ENCODE measurements around the gene REPIN1.

The REPIN1 gene

DNA sequence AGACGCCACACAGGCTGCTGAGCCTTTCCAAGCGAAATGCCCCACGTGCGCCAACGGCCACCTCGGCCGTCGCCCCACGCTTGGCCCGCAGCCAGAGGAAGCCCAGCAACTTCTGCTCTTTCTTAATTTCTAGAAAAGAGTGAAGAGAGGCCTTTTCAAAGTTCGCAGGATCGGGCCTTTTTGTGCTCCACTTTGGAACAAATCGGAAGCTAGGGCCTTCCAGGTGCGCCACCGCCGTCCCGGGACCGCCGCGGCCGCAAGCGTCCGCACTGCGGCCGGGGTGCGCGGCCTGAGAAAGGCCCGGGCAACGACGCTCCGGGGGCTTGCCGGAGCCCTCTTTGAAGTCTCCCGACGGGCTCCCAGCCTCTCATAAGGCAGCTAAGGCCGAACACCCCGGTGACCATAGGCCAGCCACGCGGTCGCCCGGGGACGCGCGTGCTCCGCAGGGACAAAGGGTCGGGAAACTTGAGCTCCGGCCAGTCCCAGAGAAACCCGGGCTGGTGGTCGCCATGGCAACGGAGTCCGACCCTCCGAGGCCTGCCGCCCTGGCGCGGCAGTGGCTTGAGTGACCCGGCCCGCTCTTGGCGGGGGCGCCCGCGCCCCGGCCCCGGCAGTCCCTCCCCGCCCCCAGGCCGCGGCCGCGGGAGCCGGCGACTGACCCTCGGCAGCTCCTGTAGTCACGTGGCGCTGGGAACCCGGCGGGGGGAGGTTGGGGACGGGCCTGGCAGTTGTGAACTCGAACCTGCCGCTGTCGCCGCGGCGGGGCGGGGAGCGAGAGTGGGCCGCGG lies at the start of gene REPIN1:
Gene REPIN1 (plus strand): TSS at position 727 of the 788 bp plus-strand sequence. CDS start 890 bp downstream, outside the sequence.
- peak within 1 kb of the TSS; percentile 86 for H3K4me3 ChIP-seq (replicated peaks; ENCODE audit: low read depth, low read length)
- TF ChIP-seq, protein P1, sequence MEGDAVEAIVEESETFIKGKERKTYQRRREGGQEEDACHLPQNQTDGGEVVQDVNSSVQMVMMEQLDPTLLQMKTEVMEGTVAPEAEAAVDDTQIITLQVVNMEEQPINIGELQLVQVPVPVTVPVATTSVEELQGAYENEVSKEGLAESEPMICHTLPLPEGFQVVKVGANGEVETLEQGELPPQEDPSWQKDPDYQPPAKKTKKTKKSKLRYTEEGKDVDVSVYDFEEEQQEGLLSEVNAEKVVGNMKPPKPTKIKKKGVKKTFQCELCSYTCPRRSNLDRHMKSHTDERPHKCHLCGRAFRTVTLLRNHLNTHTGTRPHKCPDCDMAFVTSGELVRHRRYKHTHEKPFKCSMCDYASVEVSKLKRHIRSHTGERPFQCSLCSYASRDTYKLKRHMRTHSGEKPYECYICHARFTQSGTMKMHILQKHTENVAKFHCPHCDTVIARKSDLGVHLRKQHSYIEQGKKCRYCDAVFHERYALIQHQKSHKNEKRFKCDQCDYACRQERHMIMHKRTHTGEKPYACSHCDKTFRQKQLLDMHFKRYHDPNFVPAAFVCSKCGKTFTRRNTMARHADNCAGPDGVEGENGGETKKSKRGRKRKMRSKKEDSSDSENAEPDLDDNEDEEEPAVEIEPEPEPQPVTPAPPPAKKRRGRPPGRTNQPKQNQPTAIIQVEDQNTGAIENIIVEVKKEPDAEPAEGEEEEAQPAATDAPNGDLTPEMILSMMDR (IDR thresholded peaks at IDR 0.05; ENCODE audit: low read length, missing control alignments), result no peak
- DNase-seq (ENCODE audit: low read depth), result peak; percentile 83

DNA sequence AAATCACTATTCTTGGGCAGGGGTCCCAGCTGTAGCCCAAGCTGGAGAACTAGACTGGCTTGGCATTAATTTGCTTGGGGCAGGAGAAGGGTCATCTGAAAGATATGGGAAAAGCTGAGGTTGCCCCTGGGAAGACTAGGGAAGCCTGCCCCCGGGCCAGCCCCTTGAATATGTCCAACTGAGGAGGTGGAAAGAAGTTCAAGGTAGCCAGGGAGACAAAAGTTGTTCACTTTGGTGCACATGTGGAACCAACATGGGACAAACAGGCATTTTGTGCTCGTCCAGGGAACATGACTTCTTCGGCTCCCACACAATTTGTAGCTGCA lies 46.9 kb upstream of the REPIN1 start:
- no peak for DNase-seq (ENCODE audit: low read depth)

DNA sequence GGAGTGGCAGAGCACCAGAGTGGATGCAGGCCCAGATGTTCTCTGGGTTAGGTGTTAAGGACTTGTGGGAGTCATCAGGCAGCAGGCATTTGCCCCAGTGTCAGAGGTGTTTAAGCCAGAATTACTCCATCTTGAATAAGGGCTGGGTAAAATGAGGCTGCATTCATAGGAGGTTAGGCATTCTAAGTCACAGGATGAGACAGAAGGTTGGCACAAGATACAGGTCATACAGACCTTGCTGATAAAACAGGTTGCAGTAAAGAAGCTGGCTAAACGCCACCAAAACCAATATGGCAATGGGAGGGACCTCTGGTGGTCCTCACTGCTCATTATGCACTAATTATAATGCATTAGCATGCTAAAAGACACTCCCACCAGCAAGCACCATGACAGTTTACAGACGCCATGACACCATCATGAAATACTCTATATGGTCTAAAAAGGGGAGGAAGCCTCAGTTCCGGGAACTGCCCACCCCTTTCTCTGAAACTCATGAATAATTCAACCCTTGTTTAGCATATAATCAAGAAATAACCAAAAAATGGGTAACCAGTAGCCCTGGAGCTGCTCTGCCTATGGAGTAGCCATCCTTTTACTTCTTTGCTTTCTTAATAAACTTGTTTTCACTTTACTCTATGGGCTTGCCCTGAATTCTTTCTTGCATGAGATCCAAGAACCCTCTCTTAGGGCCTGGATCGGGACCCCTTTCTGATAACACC lies 46.3 kb upstream of the REPIN1 start:
- TF ChIP-seq, protein P1 (IDR thresholded peaks at IDR 0.05; ENCODE audit: low read length, missing control alignments), result no peak
- no peak for DNase-seq (ENCODE audit: low read depth)
- no peak overlapping the region for H3K4me3 ChIP-seq (replicated peaks; ENCODE audit: low read depth, low read length)

More for the DNA sequence above, 46.9 kb upstream of the REPIN1 start:
- H3K4me3 ChIP-seq (replicated peaks; ENCODE audit: low read depth, low read length), result no peak overlapping the region
- TF ChIP-seq, protein P1 (IDR thresholded peaks at IDR 0.05; ENCODE audit: low read length, missing control alignments), result no peak

DNA sequence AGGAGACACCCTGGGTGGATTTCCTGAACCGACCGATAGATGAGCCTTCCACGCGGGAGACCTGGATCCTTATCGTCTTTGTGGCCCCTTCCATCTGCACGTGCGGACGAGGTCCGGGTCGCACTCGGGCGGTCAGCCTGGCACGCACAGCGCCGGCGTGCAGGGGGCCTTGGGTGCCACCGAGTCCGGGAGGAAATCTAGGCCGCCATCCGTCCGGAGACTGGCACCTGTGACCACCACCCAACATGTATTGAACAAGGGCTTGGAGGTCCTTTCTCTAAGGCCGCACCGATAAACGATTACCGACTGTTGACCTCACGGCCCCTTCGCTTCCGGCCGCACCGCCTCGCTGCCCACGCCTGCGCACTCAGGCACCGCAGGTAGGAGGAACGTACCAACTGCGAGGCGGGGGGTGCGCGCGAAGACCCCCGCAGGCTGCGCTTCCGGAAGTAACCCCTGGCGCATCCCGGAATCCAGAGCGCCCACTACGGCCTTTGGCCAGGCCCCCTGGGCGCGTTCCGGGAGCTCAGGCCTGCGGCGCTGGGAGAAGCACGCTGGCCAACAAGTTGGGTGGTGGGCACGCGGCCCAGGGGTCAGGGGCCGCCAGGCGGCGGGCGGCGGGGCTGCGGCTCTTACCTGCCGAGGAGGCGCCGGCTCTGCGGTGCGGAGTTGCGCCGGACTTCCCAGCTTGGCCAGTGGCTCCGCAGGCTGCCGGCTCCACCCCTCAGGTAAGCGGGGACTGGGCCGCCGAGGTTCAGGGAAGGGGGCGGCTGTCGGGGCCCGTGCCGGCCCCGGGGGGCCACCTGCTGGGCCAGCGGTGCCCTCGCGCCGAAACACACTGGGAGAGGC lies 45.6 kb upstream of the REPIN1 start, which contains the start of the genes ACTR3C and LRRC61:
Gene ACTR3C (minus strand): TSS at position 713 of the 849 bp plus-strand sequence. CDS start 28,249 bp downstream, outside the sequence.
Gene LRRC61 (plus strand): TSS at position 523 of the 849 bp plus-strand sequence. CDS start 13,507 bp downstream, outside the sequence.
- no peak for DNase-seq (ENCODE audit: low read depth)
- TF ChIP-seq, protein P1 (IDR thresholded peaks at IDR 0.05; ENCODE audit: low read length, missing control alignments), result no peak
- peak within 1 kb of the TSS; percentile 33 for H3K4me3 ChIP-seq (replicated peaks; ENCODE audit: low read depth, low read length)

DNA sequence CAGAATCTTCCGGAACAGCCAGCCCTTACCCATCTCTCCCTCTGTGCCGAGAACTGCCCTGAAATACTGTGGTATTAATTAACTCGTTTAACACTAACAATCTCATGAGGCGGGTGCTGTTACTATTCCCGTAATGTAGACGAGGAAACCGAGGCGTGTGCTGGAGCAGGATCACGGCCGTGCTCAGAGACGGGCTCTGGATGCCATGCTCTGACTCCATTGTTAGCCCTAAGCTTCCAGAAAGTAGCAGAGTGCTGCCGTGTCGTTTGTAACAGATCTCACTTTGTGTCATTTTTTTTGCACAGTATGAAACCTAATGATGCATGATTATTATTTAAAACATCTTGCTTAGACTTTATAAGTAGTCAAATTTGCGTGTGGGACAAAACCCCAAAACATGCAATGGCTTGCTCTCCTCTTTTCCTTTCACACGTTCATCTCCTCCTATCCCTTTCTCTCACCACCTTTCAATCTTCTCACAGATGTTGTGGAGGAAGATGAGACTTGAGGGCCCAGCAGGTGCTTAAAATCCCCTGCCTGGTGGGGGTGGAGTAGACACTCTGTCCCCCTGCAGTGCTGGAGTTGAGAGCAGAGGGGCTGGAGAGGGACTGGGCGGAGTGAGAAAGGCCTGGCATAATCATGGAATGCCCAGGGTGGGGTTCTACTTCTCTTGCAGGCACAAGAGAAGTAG lies 44.8 kb upstream of the REPIN1 start:
- no peak for DNase-seq (ENCODE audit: low read depth)
- peak overlapping the region; percentile 33 for H3K4me3 ChIP-seq (replicated peaks; ENCODE audit: low read depth, low read length)
- TF ChIP-seq, protein P1 (IDR thresholded peaks at IDR 0.05; ENCODE audit: low read length, missing control alignments), result no peak

DNA sequence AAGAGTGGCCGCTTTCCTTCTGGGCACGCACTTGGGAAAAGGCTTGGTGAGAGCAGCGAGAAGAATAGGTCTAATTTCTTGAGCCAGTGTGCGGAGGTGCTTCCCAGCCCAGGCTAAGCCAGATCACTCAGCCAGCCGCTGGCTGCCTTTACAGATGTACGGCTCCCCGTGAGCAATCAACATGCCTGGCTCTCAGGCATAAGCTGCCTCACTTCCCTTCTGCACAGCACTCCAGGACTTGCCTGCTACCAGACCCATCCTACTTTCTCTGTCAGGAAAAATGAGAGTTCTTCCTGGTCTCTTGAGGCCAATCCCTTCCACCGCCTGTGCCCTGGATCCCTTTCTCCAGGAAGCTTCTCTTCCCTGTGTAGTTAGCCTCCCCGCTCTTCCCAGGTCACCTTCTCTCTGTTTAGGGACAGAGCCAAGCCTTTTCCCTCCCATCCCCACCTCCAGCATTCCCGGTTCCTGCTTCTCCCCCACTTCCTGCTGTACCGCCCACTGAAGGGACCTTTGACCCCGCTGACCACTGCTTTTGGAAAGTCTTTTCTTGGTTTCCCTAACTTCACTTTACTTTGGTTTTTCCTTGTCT lies 44.2 kb upstream of the REPIN1 start:
- DNase-seq (ENCODE audit: low read depth), result peak; percentile 22
- TF ChIP-seq, protein P1 (IDR thresholded peaks at IDR 0.05; ENCODE audit: low read length, missing control alignments), result no peak
- H3K4me3 ChIP-seq (replicated peaks; ENCODE audit: low read depth, low read length), result no peak overlapping the region

All from fibroblast of pulmonary artery (primary cell).